ENCODE data around the gene RIPOR2.
A peak's percentile ranks its signal among the peaks of the same experiment; 100 is the strongest.
"Not testable (repeated sequence)": the region's sequence is repeated elsewhere in the genome, so short reads cannot be mapped to it uniquely, and the experiment has no call there.

The RIPOR2 gene

DNA sequence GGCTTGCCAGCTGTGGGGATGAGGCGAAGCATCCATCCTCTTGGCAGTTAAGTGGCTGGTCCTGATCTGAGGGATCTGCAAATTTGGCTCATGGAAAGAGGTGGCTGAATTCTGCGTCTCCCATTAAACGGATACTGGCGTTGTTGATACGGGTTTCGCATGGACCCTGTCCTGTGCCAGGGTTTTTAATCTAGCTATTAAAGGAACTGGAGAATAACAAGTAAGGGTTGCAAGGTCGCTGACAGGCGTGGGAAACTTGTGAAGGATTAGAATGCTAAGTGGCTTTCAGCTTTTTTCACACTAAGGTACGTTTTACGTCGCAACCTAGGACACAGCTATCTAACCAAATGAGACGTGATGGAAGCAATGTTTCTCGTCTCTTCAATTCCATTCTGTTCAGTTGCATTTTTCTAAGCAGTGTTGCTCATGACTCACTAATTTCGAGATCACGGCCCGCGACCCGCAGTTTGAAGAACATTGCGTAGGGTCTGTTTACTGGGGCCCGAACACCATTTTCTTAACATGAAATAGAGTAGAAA, 160.2 kb downstream of the RIPOR2 start:
- peak; percentile 25 for DNase-seq (ENCODE audit: low spot score)
- POLR2A ChIA-PET (ENCODE audit: low non-redundant PET), result interaction anchor here (0.6 kb wide), 2 partner anchors 29 to 64 kb away, joined by 3 to 9 read pairs; no protein-coding TSS in a partner anchor
- H3K27ac ChIP-seq, result peak overlapping the region; percentile 99
- CTCF ChIA-PET, result no interaction called here
- TF ChIP-seq, protein P1, sequence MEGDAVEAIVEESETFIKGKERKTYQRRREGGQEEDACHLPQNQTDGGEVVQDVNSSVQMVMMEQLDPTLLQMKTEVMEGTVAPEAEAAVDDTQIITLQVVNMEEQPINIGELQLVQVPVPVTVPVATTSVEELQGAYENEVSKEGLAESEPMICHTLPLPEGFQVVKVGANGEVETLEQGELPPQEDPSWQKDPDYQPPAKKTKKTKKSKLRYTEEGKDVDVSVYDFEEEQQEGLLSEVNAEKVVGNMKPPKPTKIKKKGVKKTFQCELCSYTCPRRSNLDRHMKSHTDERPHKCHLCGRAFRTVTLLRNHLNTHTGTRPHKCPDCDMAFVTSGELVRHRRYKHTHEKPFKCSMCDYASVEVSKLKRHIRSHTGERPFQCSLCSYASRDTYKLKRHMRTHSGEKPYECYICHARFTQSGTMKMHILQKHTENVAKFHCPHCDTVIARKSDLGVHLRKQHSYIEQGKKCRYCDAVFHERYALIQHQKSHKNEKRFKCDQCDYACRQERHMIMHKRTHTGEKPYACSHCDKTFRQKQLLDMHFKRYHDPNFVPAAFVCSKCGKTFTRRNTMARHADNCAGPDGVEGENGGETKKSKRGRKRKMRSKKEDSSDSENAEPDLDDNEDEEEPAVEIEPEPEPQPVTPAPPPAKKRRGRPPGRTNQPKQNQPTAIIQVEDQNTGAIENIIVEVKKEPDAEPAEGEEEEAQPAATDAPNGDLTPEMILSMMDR (conservative IDR thresholded peaks at IDR 0.05; ENCODE audit: low read depth), result no peak

DNA sequence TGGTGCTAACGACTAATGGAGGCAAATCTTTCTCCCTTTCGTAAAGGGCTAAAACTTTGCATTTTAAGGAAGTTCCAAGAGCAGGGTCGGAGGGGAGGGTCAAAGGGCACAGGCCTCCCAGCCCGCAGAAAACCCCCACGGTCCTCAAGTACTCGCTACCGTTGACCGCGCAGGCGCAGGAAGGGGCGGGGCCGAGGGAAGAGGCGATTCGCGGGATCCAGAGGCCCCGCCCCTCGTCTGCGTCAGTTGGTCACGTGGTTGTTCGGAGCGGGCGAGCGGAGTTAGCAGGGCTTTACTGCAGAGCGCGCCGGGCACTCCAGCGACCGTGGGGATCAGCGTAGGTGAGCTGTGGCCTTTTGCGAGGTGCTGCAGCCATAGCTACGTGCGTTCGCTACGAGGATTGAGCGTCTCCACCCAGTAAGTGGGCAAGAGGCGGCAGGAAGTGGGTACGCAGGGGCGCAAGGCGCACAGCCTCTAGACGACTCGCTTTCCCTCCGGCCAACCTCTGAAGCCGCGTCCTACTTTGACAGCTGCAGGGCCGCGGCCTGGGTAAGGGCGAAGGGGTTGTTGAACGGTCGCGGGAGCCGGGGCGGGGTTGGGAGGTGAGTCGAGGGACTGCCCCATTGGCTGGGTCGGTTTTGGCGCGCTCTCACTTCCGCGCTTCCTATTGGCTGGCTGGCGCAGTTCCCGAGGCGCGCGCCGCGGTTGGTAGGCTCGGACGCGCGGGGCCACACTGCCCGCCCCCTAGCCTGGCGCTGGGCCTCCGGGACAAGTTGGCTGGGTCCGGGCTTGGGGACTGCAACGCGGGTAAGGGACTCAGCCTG, 160.9 kb downstream of the RIPOR2 start, which contains the start of gene GMNN:
Gene GMNN, plus strand, starts transcription at position 242 of the 824 bp plus-strand sequence. CDS start 2,310 bp downstream, outside the sequence.
- TF ChIP-seq, protein P1 (conservative IDR thresholded peaks at IDR 0.05; ENCODE audit: low read depth), result no peak
- POLR2A ChIA-PET (ENCODE audit: low non-redundant PET), result interaction anchor here (0.6 kb wide), 2 partner anchors 29 to 65 kb away, joined by 3 to 9 read pairs; no protein-coding TSS in a partner anchor
- CTCF ChIA-PET, result no interaction called here
- H3K27ac ChIP-seq, result peak within 1 kb of the TSS; percentile 99
- peak; percentile 96 for DNase-seq (ENCODE audit: low spot score)

DNA sequence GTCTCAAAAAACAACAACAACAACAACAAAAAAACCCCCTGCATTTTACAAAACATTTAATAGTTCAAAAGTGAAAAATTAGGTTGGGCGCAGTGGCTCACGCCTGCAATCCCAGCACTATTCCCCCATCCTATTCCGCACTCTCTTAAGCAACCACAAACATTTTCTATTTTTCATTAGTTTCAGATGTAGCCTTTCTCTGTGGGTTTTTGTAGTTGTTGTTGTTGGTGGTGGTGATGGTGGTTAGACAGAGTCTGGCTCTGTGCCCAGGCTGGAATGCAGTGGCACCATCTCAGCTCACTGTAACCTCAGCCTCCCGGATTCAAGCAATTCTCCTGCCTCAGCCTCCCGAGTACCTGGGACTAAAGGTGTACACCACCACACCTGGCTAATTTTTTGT, 167.4 kb downstream of the RIPOR2 start:
- no peak for DNase-seq (ENCODE audit: low spot score)
- POLR2A ChIA-PET (ENCODE audit: low non-redundant PET), result no interaction called here
- TF ChIP-seq, protein P1 (conservative IDR thresholded peaks at IDR 0.05; ENCODE audit: low read depth), result no peak
- H3K27ac ChIP-seq, result no peak overlapping the region
- CTCF ChIA-PET, result interaction anchor here (0.6 kb wide), 1 partner anchor 42 kb away, joined by 3 read pairs; no protein-coding TSS in a partner anchor

DNA sequence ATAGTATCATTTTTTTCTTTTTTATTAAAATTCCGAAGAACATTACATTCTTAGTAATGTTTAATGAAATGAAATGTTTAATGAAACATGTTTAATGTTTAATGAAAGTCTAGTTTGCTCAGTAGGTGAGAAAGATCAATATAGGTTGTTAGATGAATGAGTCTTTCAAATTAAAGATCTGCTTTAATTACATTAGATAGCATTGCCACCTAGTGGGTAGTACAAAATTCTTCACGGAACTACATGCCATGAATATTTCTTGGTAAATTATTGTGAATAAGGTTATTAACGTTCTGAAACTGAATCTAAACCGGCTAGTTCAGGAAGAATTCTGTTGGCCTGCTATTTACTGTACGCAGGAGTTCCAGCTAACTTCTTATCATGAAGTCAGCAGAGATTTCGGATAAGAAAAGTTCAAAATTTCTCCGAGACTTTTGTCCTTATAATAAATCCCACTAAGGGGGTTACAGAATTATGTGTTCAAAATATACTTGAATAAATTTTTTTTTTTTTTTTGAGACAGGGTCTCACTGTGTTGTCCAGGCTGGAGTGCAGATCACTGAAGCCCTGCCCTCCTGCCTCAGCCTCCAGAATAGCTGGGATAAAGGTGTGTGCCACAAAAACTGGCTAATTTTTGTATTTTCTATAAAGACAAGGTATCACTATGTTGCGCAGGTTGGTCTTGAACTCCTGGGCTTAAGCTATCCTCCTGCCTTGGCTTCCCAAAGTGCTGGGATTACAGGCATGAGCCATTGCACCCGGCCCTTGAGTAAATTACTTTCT, 168.9 kb downstream of the RIPOR2 start:
- ChIA-PET POLR2A (ENCODE audit: low non-redundant PET) (no interaction called here), CTCF (interaction anchor here (0.6 to 1.3 kb wide), 5 partner anchors 15 to 186 kb away, joined by 3 to 5 read pairs (median 3); no protein-coding TSS in a partner anchor)
- peak; percentile 54 for DNase-seq (ENCODE audit: low spot score)
- no peak overlapping the region for H3K27ac ChIP-seq
- TF ChIP-seq, protein P1 (conservative IDR thresholded peaks at IDR 0.05; ENCODE audit: low read depth), result peak; percentile 68

DNA sequence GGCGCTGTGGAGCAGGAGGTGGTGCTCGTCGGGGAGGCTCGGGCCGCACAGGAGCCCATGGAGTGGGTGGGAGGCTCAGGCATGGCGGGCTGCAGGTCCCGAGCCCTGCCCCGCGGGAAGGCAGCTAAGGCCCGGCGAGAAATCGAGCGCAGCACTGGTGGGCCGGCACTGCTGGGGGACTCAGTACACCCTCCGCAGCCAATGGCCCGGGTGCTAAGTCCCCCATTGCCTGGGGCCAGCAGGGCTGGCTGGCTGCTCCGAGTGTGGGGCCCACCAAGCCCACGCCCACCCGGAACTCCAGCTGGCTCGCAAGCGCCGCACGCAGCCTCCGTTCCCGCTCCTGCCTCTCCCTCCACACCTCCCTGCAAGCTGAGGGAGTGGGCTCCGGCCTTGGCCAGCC, 169.8 kb downstream of the RIPOR2 start:
- POLR2A ChIA-PET (ENCODE audit: low non-redundant PET); H3K27ac ChIP-seq; DNase-seq (ENCODE audit: low spot score): not testable (repeated sequence)
- CTCF ChIA-PET, result interaction anchor here (0.5 kb wide), 1 partner anchor 52 kb away, joined by 3 read pairs; no protein-coding TSS in a partner anchor

DNA sequence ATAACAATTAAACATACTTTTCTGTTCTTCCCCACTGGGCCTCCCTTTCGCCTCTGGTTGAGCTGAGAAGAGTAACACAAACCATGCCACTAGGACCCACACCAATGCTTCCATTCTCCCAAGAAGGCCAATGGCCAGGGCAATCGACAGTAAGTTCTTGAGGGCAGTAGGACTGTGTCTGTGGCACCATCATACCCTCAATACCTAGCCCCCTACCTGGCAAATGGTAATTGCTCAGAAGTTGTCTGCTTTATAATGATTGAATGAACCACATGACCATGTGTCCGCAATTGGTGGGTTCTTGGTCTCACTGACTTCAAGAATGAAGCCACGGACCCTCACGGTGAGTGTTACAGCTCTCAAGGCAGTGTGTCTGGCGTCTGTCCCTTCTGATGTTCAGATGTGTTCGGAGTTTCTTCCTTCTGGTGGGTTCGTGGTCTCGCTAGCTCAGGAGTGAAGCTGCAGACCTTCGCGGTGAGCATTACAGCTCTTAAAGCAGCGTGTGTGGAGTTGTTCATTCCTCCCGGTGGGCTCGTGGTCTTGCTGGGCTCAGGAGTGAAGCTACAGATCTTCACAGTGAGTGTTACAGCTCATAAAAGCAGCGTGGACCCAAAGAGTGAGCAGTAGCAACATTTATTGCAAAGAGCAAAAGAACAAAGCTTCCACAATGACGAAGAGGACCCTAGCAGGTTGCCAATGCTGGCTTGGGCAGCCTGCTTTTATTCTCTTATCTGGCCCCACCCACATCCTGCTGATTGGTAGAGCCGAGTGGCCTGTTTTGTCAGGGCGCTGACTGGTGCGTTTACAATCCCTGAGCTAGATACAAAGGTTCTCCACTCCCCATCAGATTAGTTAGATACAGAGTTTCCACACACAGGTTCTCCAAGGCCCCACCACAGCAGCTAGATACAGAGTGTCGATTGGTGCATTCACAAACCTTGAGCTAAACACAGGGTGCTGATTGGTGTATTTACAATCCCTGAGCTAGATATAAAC, 170.6 kb downstream of the RIPOR2 start:
- DNase-seq (ENCODE audit: low spot score); H3K27ac ChIP-seq; POLR2A ChIA-PET (ENCODE audit: low non-redundant PET): not testable (repeated sequence)
- CTCF ChIA-PET, result interaction anchor here (0.5 kb wide), 1 partner anchor 51 kb away, joined by 3 read pairs; no protein-coding TSS in a partner anchor
